H1 (cell line): Measurements from ENCODE around the gene DPM3.

Experiments used
- CTCF ChIP-seq, 3 experiments: IDR thresholded peaks; 1 replicate in 2 of 3; 2 replicates in 1 of 3; pipeline versions ENCODE4 v1.5.1 to v1.6.1; 2011; ENCODE audit warnings: low read length in 3 of 3, mild to moderate bottlenecking in 3 of 3, inconsistent platforms in 2 of 3, low read depth in 1 of 3, moderate library complexity in 1 of 3; ENCODE audit not compliant: insufficient read depth in 1 of 3; ENCODE audit errors: control extremely low read depth in 1 of 3
- MAX ChIP-seq: IDR thresholded peaks from 2 replicates; pipeline ENCODE4 v1.6.1; 2012; ENCODE audit warnings: inconsistent platforms
- POLR2A ChIP-seq, 2 experiments: IDR thresholded peaks; 1 replicate in 1 of 2; 2 replicates in 1 of 2; pipeline ENCODE4 v1.6.1; 2011; ENCODE audit warnings: low read depth in 2 of 2, low read length in 2 of 2, mild to moderate bottlenecking in 2 of 2; ENCODE audit errors: control extremely low read depth in 1 of 2
- POLR2AphosphoS5 ChIP-seq: IDR thresholded peaks from 2 replicates; pipeline ENCODE4 v1.6.1; 2011; ENCODE audit warnings: low read depth, low read length
- RBBP5 ChIP-seq: IDR thresholded peaks from 2 replicates; pipeline ENCODE4 v1.7.1; 2012; ENCODE audit warnings: low read depth, mild to moderate bottlenecking, inconsistent platforms, low read length, moderate library complexity, borderline replicate concordance
- SIN3A ChIP-seq, 2 experiments: IDR thresholded peaks in 1 of 2; conservative IDR thresholded peaks in 1 of 2; 2 replicates each; pipeline ENCODE4 v1.6.1; 2011 to 2012; ENCODE audit warnings: low read length in 2 of 2, improper control_type of control experiment in 1 of 2, low read depth in 1 of 2, mild to moderate bottlenecking in 1 of 2

DNA sequence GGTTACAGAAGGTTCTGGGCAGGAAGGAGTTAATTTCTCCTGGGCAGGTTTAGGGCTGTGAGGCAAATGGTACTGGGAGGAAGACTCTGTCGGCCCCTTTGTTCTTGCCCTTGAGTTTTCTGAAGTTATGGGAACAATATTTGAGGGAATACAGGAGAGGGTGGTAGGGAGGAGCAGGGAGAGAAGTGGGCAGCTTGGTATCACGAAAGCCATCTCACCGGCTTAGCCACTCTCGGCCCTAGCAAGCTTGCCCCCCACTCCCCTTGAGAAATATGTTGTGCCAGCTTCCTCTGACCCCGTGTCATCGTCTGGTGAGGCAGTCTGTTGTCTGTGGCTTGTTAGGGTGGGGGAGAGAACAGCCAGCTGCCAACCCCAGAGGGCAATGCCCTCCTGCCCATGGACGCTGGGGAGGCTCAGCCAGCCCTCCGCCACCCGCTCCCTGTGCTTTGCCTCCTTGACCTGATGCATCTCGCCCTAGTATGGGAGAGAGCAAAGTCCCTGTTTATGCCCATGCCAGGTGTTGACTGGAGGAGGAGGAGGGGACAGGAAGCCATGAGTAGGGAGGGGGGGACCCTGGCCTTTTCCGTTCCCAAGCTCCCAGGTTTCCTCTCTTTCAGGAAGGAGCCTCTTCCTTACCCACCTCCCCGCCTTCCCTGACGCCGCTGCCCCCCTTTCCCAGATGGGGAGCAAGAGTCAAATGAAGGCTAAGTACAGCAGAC is 11.4 kb downstream of the DPM3 start:
- TF ChIP-seq POLR2A (IDR thresholded peaks at IDR 0.05; ENCODE audit: control extremely low read depth in 1 of 2, low read depth in 2 of 2, low read length in 2 of 2) (no peak), CTCF (IDR thresholded peaks at IDR 0.05; ENCODE audit: control extremely low read depth in 1 of 3, insufficient read depth in 1 of 3, low read depth in 1 of 3, low read length in 3 of 3) (no peak), RBBP5 (no peak), POLR2AphosphoS5 (no peak), MAX (no peak), SIN3A (conservative IDR thresholded peaks at IDR 0.05 in 1 of 2, IDR thresholded peaks at IDR 0.05 in 1 of 2; ENCODE audit: low read depth in 1 of 2, low read length in 2 of 2) (no peak)
